ENCODE measurements around the gene CRYGN.

DNA sequence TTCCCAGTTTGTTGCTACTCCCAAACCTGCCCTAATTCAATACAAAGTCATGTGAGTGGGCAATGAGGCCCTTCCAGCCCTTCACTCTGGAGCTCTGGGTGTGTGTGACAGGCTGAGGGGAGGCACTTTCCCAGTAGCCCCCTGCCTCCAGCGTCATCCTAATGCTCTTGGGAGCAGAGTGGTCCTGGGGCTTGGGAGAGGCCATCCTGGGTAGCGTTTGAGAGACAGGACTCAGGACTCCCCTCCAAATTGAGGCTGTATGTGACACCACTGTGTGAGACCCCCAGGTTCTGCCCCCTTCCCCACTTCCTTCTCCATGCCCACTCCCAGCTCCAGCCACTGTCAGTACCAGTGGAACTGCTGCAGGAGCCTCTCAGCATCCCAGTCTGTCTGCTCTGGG, 6.5 kb upstream of the CRYGN start:
- TF ChIP-seq, protein P1, sequence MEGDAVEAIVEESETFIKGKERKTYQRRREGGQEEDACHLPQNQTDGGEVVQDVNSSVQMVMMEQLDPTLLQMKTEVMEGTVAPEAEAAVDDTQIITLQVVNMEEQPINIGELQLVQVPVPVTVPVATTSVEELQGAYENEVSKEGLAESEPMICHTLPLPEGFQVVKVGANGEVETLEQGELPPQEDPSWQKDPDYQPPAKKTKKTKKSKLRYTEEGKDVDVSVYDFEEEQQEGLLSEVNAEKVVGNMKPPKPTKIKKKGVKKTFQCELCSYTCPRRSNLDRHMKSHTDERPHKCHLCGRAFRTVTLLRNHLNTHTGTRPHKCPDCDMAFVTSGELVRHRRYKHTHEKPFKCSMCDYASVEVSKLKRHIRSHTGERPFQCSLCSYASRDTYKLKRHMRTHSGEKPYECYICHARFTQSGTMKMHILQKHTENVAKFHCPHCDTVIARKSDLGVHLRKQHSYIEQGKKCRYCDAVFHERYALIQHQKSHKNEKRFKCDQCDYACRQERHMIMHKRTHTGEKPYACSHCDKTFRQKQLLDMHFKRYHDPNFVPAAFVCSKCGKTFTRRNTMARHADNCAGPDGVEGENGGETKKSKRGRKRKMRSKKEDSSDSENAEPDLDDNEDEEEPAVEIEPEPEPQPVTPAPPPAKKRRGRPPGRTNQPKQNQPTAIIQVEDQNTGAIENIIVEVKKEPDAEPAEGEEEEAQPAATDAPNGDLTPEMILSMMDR (conservative IDR thresholded peaks at IDR 0.05; ENCODE audit: low read depth in 2 of 2), result no peak
- TF ChIP-seq EZH2 (IDR thresholded peaks at IDR 0.05; ENCODE audit: low read depth, unreplicated experiment) (no peak), EZH2phosphoT487 (IDR thresholded peaks at IDR 0.05; ENCODE audit: unreplicated experiment) (no peak), REST (IDR thresholded peaks at IDR 0.05; ENCODE audit: unreplicated experiment) (no peak), POLR2AphosphoS5 (IDR thresholded peaks at IDR 0.05; ENCODE audit: low read depth) (no peak), JUNB (IDR thresholded peaks at IDR 0.05; ENCODE audit: unreplicated experiment) (no peak), CREB1 (CRISPR knock-in tag; IDR thresholded peaks at IDR 0.05; ENCODE audit: low read depth) (no peak), ZNF331 (CRISPR knock-in tag; IDR thresholded peaks at IDR 0.05; ENCODE audit: low read depth) (no peak), NANOG (IDR thresholded peaks at IDR 0.05; ENCODE audit: borderline replicate concordance) (no peak), STAT1 (IDR thresholded peaks at IDR 0.05; ENCODE audit: unreplicated experiment) (no peak)
- TF ChIP-seq, protein P2, sequence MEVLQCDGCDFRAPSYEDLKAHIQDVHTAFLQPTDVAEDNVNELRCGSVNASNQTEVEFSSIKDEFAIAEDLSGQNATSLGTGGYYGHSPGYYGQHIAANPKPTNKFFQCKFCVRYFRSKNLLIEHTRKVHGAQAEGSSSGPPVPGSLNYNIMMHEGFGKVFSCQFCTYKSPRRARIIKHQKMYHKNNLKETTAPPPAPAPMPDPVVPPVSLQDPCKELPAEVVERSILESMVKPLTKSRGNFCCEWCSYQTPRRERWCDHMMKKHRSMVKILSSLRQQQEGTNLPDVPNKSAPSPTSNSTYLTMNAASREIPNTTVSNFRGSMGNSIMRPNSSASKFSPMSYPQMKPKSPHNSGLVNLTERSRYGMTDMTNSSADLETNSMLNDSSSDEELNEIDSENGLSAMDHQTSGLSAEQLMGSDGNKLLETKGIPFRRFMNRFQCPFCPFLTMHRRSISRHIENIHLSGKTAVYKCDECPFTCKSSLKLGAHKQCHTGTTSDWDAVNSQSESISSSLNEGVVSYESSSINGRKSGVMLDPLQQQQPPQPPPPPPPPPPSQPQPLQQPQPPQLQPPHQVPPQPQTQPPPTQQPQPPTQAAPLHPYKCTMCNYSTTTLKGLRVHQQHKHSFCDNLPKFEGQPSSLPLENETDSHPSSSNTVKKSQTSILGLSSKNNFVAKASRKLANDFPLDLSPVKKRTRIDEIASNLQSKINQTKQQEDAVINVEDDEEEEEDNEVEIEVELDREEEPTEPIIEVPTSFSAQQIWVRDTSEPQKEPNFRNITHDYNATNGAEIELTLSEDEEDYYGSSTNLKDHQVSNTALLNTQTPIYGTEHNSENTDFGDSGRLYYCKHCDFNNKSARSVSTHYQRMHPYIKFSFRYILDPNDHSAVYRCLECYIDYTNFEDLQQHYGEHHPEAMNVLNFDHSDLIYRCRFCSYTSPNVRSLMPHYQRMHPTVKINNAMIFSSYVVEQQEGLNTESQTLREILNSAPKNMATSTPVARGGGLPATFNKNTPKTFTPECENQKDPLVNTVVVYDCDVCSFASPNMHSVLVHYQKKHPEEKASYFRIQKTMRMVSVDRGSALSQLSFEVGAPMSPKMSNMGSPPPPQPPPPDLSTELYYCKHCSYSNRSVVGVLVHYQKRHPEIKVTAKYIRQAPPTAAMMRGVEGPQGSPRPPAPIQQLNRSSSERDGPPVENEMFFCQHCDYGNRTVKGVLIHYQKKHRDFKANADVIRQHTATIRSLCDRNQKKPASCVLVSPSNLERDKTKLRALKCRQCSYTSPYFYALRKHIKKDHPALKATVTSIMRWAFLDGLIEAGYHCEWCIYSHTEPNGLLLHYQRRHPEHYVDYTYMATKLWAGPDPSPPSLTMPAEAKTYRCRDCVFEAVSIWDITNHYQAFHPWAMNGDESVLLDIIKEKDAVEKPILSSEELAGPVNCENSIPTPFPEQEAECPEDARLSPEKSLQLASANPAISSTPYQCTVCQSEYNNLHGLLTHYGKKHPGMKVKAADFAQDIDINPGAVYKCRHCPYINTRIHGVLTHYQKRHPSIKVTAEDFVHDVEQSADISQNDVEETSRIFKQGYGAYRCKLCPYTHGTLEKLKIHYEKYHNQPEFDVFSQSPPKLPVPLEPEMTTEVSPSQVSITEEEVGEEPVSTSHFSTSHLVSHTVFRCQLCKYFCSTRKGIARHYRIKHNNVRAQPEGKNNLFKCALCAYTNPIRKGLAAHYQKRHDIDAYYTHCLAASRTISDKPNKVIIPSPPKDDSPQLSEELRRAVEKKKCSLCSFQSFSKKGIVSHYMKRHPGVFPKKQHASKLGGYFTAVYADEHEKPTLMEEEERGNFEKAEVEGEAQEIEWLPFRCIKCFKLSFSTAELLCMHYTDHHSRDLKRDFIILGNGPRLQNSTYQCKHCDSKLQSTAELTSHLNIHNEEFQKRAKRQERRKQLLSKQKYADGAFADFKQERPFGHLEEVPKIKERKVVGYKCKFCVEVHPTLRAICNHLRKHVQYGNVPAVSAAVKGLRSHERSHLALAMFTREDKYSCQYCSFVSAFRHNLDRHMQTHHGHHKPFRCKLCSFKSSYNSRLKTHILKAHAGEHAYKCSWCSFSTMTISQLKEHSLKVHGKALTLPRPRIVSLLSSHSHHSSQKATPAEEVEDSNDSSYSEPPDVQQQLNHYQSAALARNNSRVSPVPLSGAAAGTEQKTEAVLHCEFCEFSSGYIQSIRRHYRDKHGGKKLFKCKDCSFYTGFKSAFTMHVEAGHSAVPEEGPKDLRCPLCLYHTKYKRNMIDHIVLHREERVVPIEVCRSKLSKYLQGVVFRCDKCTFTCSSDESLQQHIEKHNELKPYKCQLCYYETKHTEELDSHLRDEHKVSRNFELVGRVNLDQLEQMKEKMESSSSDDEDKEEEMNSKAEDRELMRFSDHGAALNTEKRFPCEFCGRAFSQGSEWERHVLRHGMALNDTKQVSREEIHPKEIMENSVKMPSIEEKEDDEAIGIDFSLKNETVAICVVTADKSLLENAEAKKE (CRISPR knock-in tag; IDR thresholded peaks at IDR 0.05), result no peak

Data from GM23338 (cell line).